Measurements from ENCODE around the gene CRBN. TPM values are rescaled to one million over a fixed set of nuclear protein-coding genes. Genes with fewer than 3 reads are reported as not detected.

CRBN gene
- 70.5 and 82.9 TPM in 2 replicates for total RNA-seq

GRCh38 chr3:3179407-3180094 lies at the start of gene CRBN:
Gene CRBN (minus strand): TSS chr3:3179691. CDS start chr3:3179687, 4 bp downstream.

GRCh38 chr3:3126477-3127431 lies 52.7 kb downstream of the CRBN start, which contains the start of gene TRNT1:
Gene TRNT1 (plus strand): TSS chr3:3126940. CDS start chr3:3129041, 2,101 bp downstream.

GRCh38 chr3:3110299-3110630 lies 69.2 kb downstream of the CRBN start, which contains the start of gene IL5RA:
Gene IL5RA (minus strand): TSS chr3:3110374. CDS start chr3:3104984, 5,390 bp downstream.

Small RNAs within 50 kb of the gene (small RNA-seq; reads per million reads assigned to genes)
- gene RF00416, result not detected

Other genes with a start within 250 kb of the CRBN start
- not detected in 2 replicates for gene IL5RA, start 69.3 kb downstream of the CRBN start, total RNA-seq
- gene TRNT1, start 52.8 kb downstream of the CRBN start, total RNA-seq, result 31.2 and 38.4 TPM in 2 replicates

Data from thoracic aorta endothelial cell (primary cell).